Activated CD4-positive, alpha-beta T cell treated with anti-CD3 and anti-CD28 coated beads, Interleukin-2, amount 50 U/mL, for 48 hours (primary cell): ENCODE measurements around the gene GPR153.
"Not testable (repeated sequence)": the region's sequence is repeated elsewhere in the genome, so short reads cannot be mapped to it uniquely, and the experiment has no call there.

ENCODE experiments used
- DNase-seq, 2 experiments: peaks; one replicate each; pipeline ENCODE4 v3.0.0-alpha.2; 2020

Gene GPR153

DNA sequence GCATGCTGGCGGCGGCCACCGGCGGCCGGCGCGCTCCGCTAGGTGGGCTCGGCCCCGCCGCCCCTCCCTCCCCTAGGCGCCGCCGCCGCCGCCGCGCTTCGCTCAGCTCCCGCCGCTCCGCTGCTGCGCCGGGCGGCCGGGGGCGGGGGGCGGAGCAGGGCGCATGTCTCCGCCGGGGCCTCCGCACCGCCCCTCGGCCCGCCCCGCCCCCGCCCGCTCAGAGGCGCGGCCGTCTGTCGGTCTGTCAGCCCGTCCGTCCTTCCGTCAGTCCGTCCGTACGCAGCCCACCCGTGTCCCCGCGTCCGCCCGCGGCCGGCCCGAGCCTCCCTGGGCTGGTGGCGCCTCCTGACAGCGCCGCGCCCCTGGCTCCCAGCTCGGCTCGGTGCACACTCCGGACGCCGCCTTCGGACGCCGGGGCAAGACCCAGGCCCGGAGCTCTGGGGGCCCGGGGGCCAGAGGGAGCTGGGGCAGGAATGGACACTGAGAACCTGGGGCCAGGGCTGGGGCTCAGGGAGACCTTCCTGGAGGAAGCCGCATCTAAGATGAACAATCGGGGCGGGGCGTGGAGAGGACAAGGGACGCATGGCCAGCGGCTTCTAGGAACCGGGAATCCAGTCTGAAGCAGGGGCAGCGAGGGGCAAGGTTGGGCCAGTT lies at the start of gene GPR153:
Gene GPR153 (minus strand): TSS at position 138 of the 654 bp plus-strand sequence. CDS start 6,193 bp downstream, outside the sequence.
- peak; percentile 56 to 58 for DNase-seq

DNA sequence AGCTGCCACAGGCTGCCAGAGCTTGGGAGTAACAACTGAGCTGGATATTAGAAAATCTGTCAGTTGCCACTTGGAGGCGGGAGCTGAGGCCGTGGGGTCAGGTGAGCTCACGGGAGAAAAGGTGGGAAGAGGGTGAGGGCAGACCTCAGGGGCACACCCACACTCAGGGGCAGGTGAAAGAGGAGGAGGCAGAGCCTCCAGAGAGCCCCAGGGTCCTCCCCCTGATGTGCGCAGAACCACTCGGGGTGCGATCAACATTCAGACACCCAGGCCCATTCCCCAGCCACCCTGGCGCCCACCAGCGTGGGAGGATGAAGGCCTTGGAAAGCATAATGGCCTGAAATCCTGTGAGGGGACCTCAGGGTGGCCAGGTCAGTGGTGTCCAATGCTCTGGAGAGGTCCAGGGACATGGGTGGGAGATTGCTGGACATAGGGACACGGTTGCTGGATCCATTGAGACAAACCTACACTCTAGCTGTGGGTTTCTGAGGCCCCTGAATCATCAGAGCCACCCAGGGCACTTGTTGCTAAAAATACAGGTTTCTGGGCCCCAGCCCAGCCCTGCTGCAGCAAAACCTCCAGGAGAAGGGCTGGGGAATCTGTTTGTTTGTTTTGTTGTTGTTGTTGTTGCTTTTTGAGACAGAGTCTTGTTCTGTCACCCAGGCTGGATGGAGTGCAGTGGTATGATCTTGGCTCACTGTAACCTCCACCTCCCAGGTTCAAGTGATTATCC lies 49.4 kb upstream of the GPR153 start:
- DNase-seq, result no peak

DNA sequence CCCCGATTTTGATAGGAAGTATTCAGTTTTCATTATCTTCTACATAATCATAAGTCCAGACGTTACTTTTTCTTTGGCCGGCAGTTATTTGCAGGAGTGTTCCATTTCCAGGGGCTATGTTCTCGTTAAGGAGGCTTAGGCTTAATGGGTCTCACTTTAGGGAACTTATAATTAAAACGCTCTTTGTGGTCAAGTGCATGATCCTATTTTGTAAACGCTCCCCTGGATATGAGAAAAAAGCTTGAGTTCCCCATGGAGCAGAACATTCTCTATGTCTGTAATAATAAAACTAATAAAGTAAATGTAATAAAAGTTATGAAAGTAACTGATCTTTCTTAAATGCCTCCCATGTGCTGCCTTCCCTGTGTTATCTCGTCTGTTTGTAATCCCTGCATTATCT lies 48.7 kb upstream of the GPR153 start:
- DNase-seq, result no peak

GRCh38 chr1:6308449-6308848 lies 47.6 kb upstream of the GPR153 start:
- DNase-seq, result no peak

DNA sequence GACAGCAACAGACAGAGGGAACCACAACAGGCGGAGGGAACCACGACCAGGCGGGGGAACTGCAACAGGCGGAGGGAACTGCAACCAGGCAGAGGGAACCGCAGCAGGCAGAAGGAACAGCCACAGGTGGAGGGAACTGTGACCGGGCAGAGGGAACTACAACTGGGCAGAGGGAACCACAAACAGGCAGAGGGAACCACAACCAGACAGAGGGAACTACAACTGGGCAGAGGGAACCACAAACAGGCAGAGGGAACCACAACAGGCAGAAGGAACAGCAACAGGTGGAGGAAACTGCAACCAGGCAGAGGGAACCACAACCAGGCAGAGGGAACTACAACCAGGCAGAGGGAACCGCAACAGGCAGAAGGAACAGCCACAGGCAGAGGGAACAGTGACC lies 46.8 kb upstream of the GPR153 start:
- not testable (repeated sequence) for DNase-seq

GRCh38 chr1:6307099-6307498 lies 46.2 kb upstream of the GPR153 start:
- no peak for DNase-seq

DNA sequence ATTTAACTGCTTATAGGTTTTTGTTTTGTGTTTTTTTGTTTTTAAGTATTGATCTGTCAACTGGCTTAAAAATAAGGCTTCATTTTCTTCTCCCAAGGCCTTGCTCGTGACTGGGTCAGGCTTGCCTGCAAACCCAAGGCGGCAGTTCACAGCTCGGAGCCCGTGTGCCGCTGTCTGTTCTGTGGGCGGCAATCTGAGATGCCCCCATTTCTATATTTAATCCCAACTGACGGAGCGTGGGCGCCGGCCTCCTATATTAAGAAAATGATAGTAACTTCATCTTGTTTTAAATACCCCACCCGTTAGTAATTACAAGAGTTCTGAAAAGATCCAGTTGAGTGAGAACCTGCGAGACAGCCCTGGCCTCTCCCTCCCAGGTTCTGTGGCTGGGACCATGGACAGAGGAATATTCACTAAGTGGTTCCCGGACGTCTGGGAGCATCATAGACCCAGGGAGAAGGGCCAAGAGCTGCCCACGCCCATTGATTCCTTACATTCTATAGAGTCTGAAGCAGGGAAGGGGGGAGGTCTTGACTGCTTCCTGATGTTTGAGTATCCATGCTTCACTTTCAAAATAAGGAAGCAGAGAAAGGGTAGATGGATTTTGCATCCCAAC lies 42.6 kb upstream of the GPR153 start:
- DNase-seq, result no peak

GRCh38 chr1:6302568-6302967 lies 41.7 kb upstream of the GPR153 start:
- DNase-seq, result no peak

- DNase-seq, result no peak
Measured at GRCh38 chr1:6301526-6301925, 40.6 kb upstream of the GPR153 start.

- no peak for DNase-seq
Measured at GRCh38 chr1:6300342-6301048, 39.6 kb upstream of the GPR153 start.

- no peak for DNase-seq
Measured at GRCh38 chr1:6299557-6300165, 38.8 kb upstream of the GPR153 start.

DNA sequence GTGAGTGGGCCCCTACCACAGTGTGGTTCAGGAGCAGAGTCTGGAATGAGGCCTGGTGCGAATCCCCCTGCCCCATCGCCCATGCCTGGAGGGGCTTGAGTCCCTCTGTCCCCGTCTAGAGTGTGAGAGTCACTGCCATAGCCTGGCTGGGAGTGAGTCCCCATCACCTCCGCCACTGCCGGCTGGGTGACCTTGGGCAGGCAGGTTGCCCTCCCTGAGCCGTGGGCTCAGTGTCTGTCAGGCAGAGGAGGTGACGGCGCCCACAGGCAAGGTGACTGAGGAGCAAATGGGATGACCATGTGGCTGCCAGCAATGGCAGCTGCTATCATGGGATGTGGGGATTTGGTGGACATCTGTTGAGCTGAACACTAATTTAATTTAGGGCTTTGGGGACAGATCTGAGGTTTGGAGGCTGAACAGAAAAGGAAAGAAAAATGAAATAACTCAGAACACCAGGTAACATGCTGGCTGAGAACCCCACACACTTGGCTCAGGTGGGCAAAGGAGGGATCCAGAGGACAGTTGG lies 38.1 kb upstream of the GPR153 start:
- DNase-seq, result no peak

GRCh38 chr1:6298530-6298929 lies 37.6 kb upstream of the GPR153 start:
- no peak for DNase-seq

DNA sequence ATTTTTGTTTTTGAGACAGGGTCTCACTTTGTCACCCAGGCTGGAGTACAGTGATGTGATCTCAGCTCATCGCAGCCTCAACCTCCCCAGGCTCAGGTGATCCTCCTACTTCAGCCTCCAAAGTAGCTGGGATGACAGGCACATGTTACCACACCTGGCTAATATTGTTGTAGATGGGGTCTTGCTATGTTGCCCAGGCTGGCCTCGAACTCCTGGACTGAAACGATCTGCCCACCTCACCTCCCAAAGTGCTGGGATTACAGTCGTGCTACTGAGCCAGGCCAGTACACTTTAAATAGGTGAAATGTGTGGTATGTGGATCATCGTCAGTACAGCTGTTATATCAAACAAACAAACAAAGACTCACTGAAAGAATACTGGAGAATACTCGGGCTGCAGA lies 35.0 kb upstream of the GPR153 start:
- no peak for DNase-seq

GRCh38 chr1:6294890-6295556 lies 34.1 kb upstream of the GPR153 start:
- no peak for DNase-seq

- DNase-seq, result no peak
Measured at GRCh38 chr1:6294080-6294889, 33.4 kb upstream of the GPR153 start.

- DNase-seq, result no peak
Measured at GRCh38 chr1:6292102-6292501, 31.2 kb upstream of the GPR153 start.

DNA sequence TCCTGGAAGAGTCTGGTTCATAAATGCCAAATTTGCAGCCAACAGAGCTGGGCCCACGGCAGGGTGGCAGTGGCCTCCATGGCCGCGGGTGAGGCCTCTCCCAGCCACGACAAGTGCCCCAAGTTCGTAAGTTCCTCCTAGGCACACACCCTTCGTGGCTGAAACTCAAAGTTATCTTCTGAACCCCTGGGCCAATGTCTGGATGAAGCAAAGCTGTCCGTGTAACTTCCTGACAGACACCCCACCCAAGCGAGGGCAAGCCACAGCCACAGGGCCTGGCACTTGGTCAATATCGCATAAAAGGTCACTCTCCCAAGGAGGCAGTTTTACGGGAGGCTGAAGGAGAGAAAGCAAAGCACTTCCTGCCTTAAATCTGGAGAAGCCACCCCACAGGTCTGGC lies 27.8 kb upstream of the GPR153 start:
- no peak for DNase-seq

DNA sequence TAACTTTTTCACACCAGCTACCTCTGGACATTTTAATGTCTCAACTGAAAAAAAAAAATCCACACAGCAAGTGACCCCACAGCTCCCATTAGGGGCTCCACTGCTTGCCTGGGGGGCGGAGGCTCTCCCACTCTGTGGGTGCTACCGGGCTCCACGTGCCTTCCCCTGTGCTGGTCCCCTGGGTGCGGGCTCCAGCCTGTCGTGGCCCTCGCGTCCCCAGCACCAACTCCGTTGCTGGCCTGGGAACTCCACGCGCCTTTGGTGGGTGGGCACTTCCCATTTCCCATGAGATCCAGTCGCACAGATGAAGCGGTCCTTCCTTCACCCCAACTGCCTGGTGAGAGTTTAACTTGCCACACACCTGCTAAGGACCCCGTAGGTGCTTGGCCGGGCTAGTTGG lies 27.1 kb upstream of the GPR153 start:
- no peak for DNase-seq

DNA sequence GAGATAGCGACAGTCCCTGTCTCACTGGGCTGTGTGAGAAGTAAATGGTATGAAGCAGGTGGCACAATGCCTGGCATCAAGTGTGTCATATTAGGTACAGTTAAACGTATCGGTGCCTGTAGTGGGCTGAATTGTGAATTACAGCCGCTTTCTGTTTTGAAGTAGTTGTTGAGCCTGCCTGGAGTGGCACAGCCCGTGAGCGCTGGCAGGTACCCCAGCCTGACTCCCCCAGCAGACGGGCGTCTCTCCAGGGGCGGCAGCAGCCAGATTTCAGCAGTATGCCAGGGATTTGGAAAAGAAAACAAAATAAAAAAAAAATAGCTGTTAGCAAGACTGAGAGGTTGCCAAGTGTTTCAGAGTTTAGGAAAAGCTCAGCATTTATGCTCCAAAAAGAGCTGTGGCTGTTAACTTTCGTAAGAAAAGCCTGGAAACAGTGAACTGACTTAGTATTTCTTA lies 26.6 kb upstream of the GPR153 start:
- DNase-seq, result no peak

DNA sequence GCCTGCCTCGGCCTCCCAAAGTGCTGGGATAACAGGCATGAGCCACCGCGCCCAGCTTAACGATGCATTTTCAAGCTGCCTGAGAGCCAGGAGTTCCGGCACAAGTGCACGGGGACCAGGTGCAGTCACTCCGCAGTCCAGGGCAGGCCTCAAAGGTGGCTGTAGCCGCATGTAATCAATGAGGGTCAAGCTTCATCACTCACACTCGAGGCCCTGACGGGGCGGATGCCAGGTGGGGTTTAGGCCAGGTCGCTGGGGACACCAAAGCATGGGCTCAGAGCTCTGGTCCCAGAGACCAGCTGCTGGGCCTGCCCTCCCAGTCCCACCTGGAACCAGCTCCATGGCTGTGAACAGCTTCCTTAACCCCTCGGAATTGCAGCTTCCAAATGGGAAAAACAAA lies 26.1 kb upstream of the GPR153 start:
- DNase-seq, result no peak
